Measurements from ENCODE around the gene ATOX1. TPM values are rescaled to one million over a fixed set of nuclear protein-coding genes. Genes with fewer than 3 reads are reported as not detected.
"Not testable (repeated sequence)": the region's sequence is repeated elsewhere in the genome, so short reads cannot be mapped to it uniquely, and the experiment has no call there.

The ATOX1 gene
- total and polyA plus RNA-seq, 4 experiments from 2014 or later, result 28.2 to 64.5 (median 36.9) TPM

GRCh38 chr5:151793358-151793757 is 34.9 kb upstream of the ATOX1 start:
- ChIA-PET POLR2A (ENCODE audit: partially characterized antibody) (no interaction called here), CTCF (ENCODE audit: partially characterized antibody) (no interaction called here)
- Mint-ChIP-seq H3K4me1 (peaks cover 20 to 37% (median 29%) of the 10 kb centered on the region in 4 donors), H3K27me3 (no peaks in the 10 kb centered on the region), H3K36me3 (peaks cover 59 to 81% of the 10 kb centered on the region in 2 donors), H3K9me3 (no peaks in the 10 kb centered on the region), H3K4me3 (no peak overlapping the region), H3K27ac (peak overlapping the region in 4 of 7 donors; percentile 12 to 66 (median 46))
- Histone ChIP-seq H3K4me3 (ENCODE audit: low read length in 2 of 2) (no peak overlapping the region), H3K36me3 (ENCODE audit: insufficient read depth, low read length) (peaks cover 74% of the 10 kb centered on the region), H3K27me3 (ENCODE audit: insufficient read depth, low read length) (no peaks in the 10 kb centered on the region), H3K27ac (ENCODE audit: low read depth, low read length) (no peak overlapping the region), H3K4me1 (ENCODE audit: insufficient read depth, low read length) (peaks cover 4% of the 10 kb centered on the region), H3K9me3 (ENCODE audit: control insufficient read depth in 1 of 2, low read length in 2 of 2) (no peaks in the 10 kb centered on the region)
- no peak for DNase-seq
- intact Hi-C loops (cut with micrococcal nuclease), result no loop called here

- Histone ChIP-seq H3K36me3 (ENCODE audit: insufficient read depth, low read length) (peaks cover 34% of the 10 kb centered on the region), H3K4me3 (ENCODE audit: low read length in 2 of 2) (no peak overlapping the region), H3K4me1 (ENCODE audit: insufficient read depth, low read length) (peaks cover 29% of the 10 kb centered on the region), H3K27me3 (ENCODE audit: insufficient read depth, low read length) (no peaks in the 10 kb centered on the region), H3K9me3 (ENCODE audit: control insufficient read depth in 1 of 2, low read length in 2 of 2) (no peaks in the 10 kb centered on the region), H3K27ac (ENCODE audit: low read depth, low read length) (no peak overlapping the region)
- ChIA-PET POLR2A (ENCODE audit: partially characterized antibody) (interaction anchor here (2.6 kb wide), 1 partner anchor 15 kb away, joined by 14 read pairs; the partner anchor contains the start of gene G3BP1), CTCF (ENCODE audit: partially characterized antibody) (interaction anchor here (0.6 to 1.3 kb wide), 6 partner anchors 12 to 71 kb away, joined by 3 to 4 read pairs (median 3); partner anchors contain the start of gene G3BP1)
- no peak for DNase-seq
- H3K27ac Mint-ChIP-seq, result peak overlapping the region in 1 of 7 donors; percentile 57
- no peaks in the 10 kb centered on the region for H3K9me3 Mint-ChIP-seq
- H3K36me3 Mint-ChIP-seq, result peaks cover 31 to 52% of the 10 kb centered on the region in 2 donors
- no peak overlapping the region for H3K4me3 Mint-ChIP-seq
- no peaks in the 10 kb centered on the region for H3K27me3 Mint-ChIP-seq
- intact Hi-C loops (cut with micrococcal nuclease), result no loop called here
- peaks cover 24 to 47% (median 35%) of the 10 kb centered on the region in 4 donors for H3K4me1 Mint-ChIP-seq
Observed at GRCh38 chr5:151787817-151788216, 29.4 kb upstream of the ATOX1 start.

DNA sequence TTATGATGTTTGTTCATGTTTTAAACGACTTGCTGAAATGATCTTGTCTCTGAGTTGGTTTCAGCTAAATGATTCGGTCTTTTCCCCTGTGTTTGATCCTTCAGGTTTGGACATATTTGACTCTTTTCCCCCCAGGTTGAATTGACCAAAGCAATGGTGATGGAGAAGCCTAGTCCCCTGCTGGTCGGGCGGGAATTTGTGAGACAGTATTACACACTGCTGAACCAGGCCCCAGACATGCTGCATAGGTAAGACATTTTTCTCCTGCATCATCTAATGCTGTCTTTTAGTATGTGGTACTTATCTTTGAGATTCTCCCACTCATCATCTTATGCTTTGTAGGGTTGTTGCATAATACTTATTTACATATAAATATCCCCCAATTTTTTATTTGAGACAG is 28.0 kb upstream of the ATOX1 start:
- Histone ChIP-seq H3K4me3 (ENCODE audit: low read length in 2 of 2) (no peak overlapping the region), H3K4me1 (ENCODE audit: insufficient read depth, low read length) (peaks cover 40% of the 10 kb centered on the region), H3K27ac (ENCODE audit: low read depth, low read length) (no peak overlapping the region), H3K27me3 (ENCODE audit: insufficient read depth, low read length) (no peaks in the 10 kb centered on the region), H3K9me3 (ENCODE audit: control insufficient read depth in 1 of 2, low read length in 2 of 2) (no peaks in the 10 kb centered on the region), H3K36me3 (ENCODE audit: insufficient read depth, low read length) (peaks cover 24% of the 10 kb centered on the region)
- ChIA-PET POLR2A (ENCODE audit: partially characterized antibody) (interaction anchor here (2.6 kb wide), 1 partner anchor 14 kb away, joined by 14 read pairs; the partner anchor contains the start of gene G3BP1), CTCF (ENCODE audit: partially characterized antibody) (no interaction called here)
- Mint-ChIP-seq H3K9me3 (no peaks in the 10 kb centered on the region), H3K36me3 (peaks cover 23 to 42% of the 10 kb centered on the region in 2 donors), H3K4me1 (peaks cover 27 to 58% (median 42%) of the 10 kb centered on the region in 4 donors), H3K4me3 (peak overlapping the region in 3 of 8 donors; percentile 23 to 69 (median 55)), H3K27me3 (no peaks in the 10 kb centered on the region), H3K27ac (peak overlapping the region in 5 of 7 donors; percentile 3 to 73 (median 57))
- intact Hi-C loops (cut with micrococcal nuclease), result no loop called here
- DNase-seq, result no peak

- CTCF ChIA-PET (ENCODE audit: partially characterized antibody), result interaction anchor here (1.0 to 1.6 kb wide), 3 partner anchors 13 to 337 kb away, joined by 3 to 6 read pairs (median 3); partner anchors contain the start of gene SLC36A1
Observed at GRCh38 chr5:151784141-151784540, 25.7 kb upstream of the ATOX1 start.

GRCh38 chr5:151783664-151784063 is 25.2 kb upstream of the ATOX1 start:
- intact Hi-C loops (cut with micrococcal nuclease); H3K9me3 Mint-ChIP-seq; H3K9me3 ChIP-seq (ENCODE audit: control insufficient read depth in 1 of 2, low read length in 2 of 2); H3K4me3 ChIP-seq (ENCODE audit: low read length in 2 of 2); DNase-seq; H3K27me3 Mint-ChIP-seq; H3K36me3 ChIP-seq (ENCODE audit: insufficient read depth, low read length); H3K27me3 ChIP-seq (ENCODE audit: insufficient read depth, low read length); H3K4me3 Mint-ChIP-seq; H3K27ac ChIP-seq (ENCODE audit: low read depth, low read length): not testable (repeated sequence)
- Mint-ChIP-seq H3K4me1 (peaks cover 47 to 75% (median 61%) of the 10 kb centered on the region in 4 donors), H3K27ac (peak overlapping the region in 1 of 7 donors; percentile 13), H3K36me3 (peaks cover 20 to 28% of the 10 kb centered on the region in 2 donors)
- ChIA-PET CTCF (ENCODE audit: partially characterized antibody) (interaction anchor here (1.0 kb wide), 1 partner anchor 42 kb away, joined by 3 read pairs; no protein-coding TSS in a partner anchor), POLR2A (ENCODE audit: partially characterized antibody) (interaction anchor here (3.2 kb wide), 1 partner anchor 12 kb away, joined by 20 read pairs; the partner anchor contains the start of gene G3BP1)
- peaks cover 67% of the 10 kb centered on the region for H3K4me1 ChIP-seq (ENCODE audit: insufficient read depth, low read length)

More at GRCh38 chr5:151784141-151784540, 25.7 kb upstream of the ATOX1 start:
- H3K27ac Mint-ChIP-seq, result peak overlapping the region in 4 of 7 donors; percentile 24 to 35 (median 28)
- Histone ChIP-seq H3K27me3 (ENCODE audit: insufficient read depth, low read length) (no peaks in the 10 kb centered on the region), H3K4me3 (ENCODE audit: low read length in 2 of 2) (no peak overlapping the region), H3K36me3 (ENCODE audit: insufficient read depth, low read length) (peaks cover 5% of the 10 kb centered on the region), H3K27ac (ENCODE audit: low read depth, low read length) (no peak overlapping the region), H3K9me3 (ENCODE audit: control insufficient read depth in 1 of 2, low read length in 2 of 2) (no peaks in the 10 kb centered on the region), H3K4me1 (ENCODE audit: insufficient read depth, low read length) (peaks cover 63% of the 10 kb centered on the region)
- DNase-seq, result no peak
- peak overlapping the region in 3 of 8 donors; percentile 11 to 66 (median 46) for H3K4me3 Mint-ChIP-seq
- H3K4me1 Mint-ChIP-seq, result peaks cover 42 to 72% (median 57%) of the 10 kb centered on the region in 4 donors
- H3K9me3 Mint-ChIP-seq, result no peaks in the 10 kb centered on the region
- intact Hi-C loops (cut with micrococcal nuclease), result no loop called here
- POLR2A ChIA-PET (ENCODE audit: partially characterized antibody), result interaction anchor here (3.2 kb wide), 1 partner anchor 12 kb away, joined by 20 read pairs; the partner anchor contains the start of gene G3BP1
- H3K27me3 Mint-ChIP-seq, result no peaks in the 10 kb centered on the region
- H3K36me3 Mint-ChIP-seq, result peaks cover 16 to 26% of the 10 kb centered on the region in 2 donors

DNA sequence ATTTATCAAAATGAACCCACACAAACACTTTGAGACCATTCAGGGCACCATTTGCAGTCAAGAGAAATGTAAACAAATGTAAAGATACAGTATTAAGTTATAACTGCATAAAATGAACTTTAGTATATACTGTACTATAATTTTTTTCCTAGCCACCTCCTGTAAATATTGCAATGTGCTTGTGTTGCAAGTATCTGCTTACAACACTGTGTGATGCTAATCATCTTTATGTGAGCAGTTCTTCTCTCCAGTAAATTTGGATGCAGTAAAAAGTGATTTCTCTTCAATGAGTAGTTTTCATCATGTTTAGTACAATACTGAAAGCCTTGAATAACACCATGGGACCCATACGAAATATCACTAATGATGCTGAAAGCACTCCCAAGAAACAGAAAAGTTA is 22.8 kb upstream of the ATOX1 start:
- ChIA-PET POLR2A (ENCODE audit: partially characterized antibody) (interaction anchor here (2.8 kb wide), 1 partner anchor 10 kb away, joined by 15 read pairs; the partner anchor contains the start of gene G3BP1), CTCF (ENCODE audit: partially characterized antibody) (no interaction called here)
- no peaks in the 10 kb centered on the region for H3K27me3 ChIP-seq (ENCODE audit: insufficient read depth, low read length)
- peak overlapping the region in 7 of 8 donors; percentile 21 to 75 (median 62) for H3K4me3 Mint-ChIP-seq
- H3K4me1 ChIP-seq (ENCODE audit: insufficient read depth, low read length), result peaks cover 90% of the 10 kb centered on the region
- H3K36me3 ChIP-seq (ENCODE audit: insufficient read depth, low read length), result peaks cover 9% of the 10 kb centered on the region
- no peaks in the 10 kb centered on the region for H3K9me3 Mint-ChIP-seq
- no peaks in the 10 kb centered on the region for H3K27me3 Mint-ChIP-seq
- H3K4me1 Mint-ChIP-seq, result peaks cover 58 to 95% (median 78%) of the 10 kb centered on the region in 4 donors
- peak overlapping the region in 4 of 7 donors; percentile 30 to 68 (median 59) for H3K27ac Mint-ChIP-seq
- intact Hi-C loops (cut with micrococcal nuclease), result no loop called here
- DNase-seq, result no peak
- no peak overlapping the region for H3K4me3 ChIP-seq (ENCODE audit: low read length in 2 of 2)
- peaks cover 30 to 31% of the 10 kb centered on the region in 2 donors for H3K36me3 Mint-ChIP-seq
- no peak overlapping the region for H3K27ac ChIP-seq (ENCODE audit: low read depth, low read length)
- no peaks in the 10 kb centered on the region for H3K9me3 ChIP-seq (ENCODE audit: control insufficient read depth in 1 of 2, low read length in 2 of 2)

GRCh38 chr5:151780348-151780747 is 21.9 kb upstream of the ATOX1 start:
- H3K9me3 Mint-ChIP-seq, result no peaks in the 10 kb centered on the region
- peaks cover 32 to 34% of the 10 kb centered on the region in 2 donors for H3K36me3 Mint-ChIP-seq
- Histone ChIP-seq H3K9me3 (ENCODE audit: control insufficient read depth in 1 of 2, low read length in 2 of 2) (no peaks in the 10 kb centered on the region), H3K4me3 (ENCODE audit: low read length in 2 of 2) (no peak overlapping the region), H3K27me3 (ENCODE audit: insufficient read depth, low read length) (no peaks in the 10 kb centered on the region), H3K27ac (ENCODE audit: low read depth, low read length) (no peak overlapping the region), H3K4me1 (ENCODE audit: insufficient read depth, low read length) (peaks cover 95% of the 10 kb centered on the region), H3K36me3 (ENCODE audit: insufficient read depth, low read length) (peaks cover 9% of the 10 kb centered on the region)
- H3K4me3 Mint-ChIP-seq, result peak overlapping the region in 7 of 8 donors; percentile 47 to 69 (median 56)
- DNase-seq, result no peak
- no peaks in the 10 kb centered on the region for H3K27me3 Mint-ChIP-seq
- peaks cover 60 to 95% (median 78%) of the 10 kb centered on the region in 4 donors for H3K4me1 Mint-ChIP-seq
- H3K27ac Mint-ChIP-seq, result peak overlapping the region in 2 of 7 donors; percentile 42 to 59
- CTCF ChIA-PET (ENCODE audit: partially characterized antibody), result no interaction called here
- intact Hi-C loops (cut with micrococcal nuclease), result no loop called here
- POLR2A ChIA-PET (ENCODE audit: partially characterized antibody), result interaction anchor here (2.8 kb wide), 1 partner anchor 9 kb away, joined by 15 read pairs; the partner anchor contains the start of gene G3BP1
